Measurements from ENCODE around the gene AVL9. TPM values are rescaled to one million over a fixed set of nuclear protein-coding genes. Genes with fewer than 3 reads are reported as not detected.

AVL9 gene
- total and polyA plus RNA-seq, 2 of the 4 experiments (the other 2 are of a cell fraction): 13.1 to 21.7 TPM

DNA sequence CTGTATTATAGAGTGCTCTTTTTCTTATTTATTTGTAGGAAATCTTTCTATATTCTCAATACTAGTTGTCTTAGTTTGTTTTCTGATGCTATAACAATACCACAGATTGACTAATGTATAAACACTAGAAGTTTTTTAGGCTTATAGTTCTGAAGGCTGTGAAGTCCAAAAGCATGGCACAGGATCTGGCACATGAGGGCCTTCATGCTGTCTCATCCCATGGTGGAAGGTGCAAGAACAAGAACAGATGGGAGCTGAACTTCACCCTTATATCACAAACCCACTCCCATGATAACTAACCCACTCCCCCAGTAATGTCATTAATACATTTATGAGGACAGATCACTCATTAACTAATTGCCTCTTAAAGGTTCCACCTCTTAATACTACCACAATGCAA lies 109.7 kb downstream of the AVL9 start:
- H4K91ac ChIP-seq (ENCODE audit: insufficient read depth, low read depth, low read length): no peak overlapping the region
- H2AFZ ChIP-seq (replicated peaks; ENCODE audit: low read length, poor library complexity): no peak overlapping the region
- DNase-seq (no peak), ATAC-seq (ENCODE audit: low read depth) (no peak)
- no peak for TF ChIP-seq NFE2L2 (IDR thresholded peaks at IDR 0.05; ENCODE audit: low read depth, low read length)
- TF ChIP-seq CHD1 (IDR thresholded peaks at IDR 0.05; ENCODE audit: low read depth, low read length): no peak
- no peak for TF ChIP-seq MAFK (IDR thresholded peaks at IDR 0.05; ENCODE audit: low read depth, low read length)
- TF ChIP-seq MAZ (IDR thresholded peaks at IDR 0.05; ENCODE audit: borderline replicate concordance, low read depth, low read length): no peak
- TF ChIP-seq MXI1 (IDR thresholded peaks at IDR 0.05; ENCODE audit: borderline replicate concordance, low read depth, low read length): no peak
- TF ChIP-seq USF2 (IDR thresholded peaks at IDR 0.05; ENCODE audit: low read depth, low read length): no peak
- TF ChIP-seq CEBPB (IDR thresholded peaks at IDR 0.05; ENCODE audit: low read depth, low read length): no peak
- TF ChIP-seq SMC3 (IDR thresholded peaks at IDR 0.05; ENCODE audit: low read depth, low read length): no peak
- no peak overlapping the region for H2AK5ac ChIP-seq (ENCODE audit: low read depth, low read length)
- H3K4me1 ChIP-seq (ENCODE audit: control insufficient read depth, insufficient read depth, low read length): no peaks in the 10 kb centered on the region
- no peak overlapping the region for H2AK9ac ChIP-seq (replicated peaks; ENCODE audit: low read depth, low read length, poor library complexity)
- no peak overlapping the region for H4K5ac ChIP-seq (ENCODE audit: low read depth, low read length)
- no peak overlapping the region for H3K27ac ChIP-seq (ENCODE audit: insufficient read depth, low read length)
- no peaks in the 10 kb centered on the region for H4K20me1 ChIP-seq (ENCODE audit: insufficient read depth, low read length)
- no peak overlapping the region for H2BK20ac ChIP-seq (ENCODE audit: low read depth, low read length)
- intact Hi-C loops (cut with micrococcal nuclease) (no loop called here), in situ Hi-C loops (cut with MboI; ENCODE audit: low sequenced_read_pairs) (no loop called here), dilution Hi-C loops (cut with HindIII; ENCODE audit: low sequenced_read_pairs, unreplicated experiment) (no loop called here)
- peaks cover 4% of the 10 kb centered on the region for H3K9me3 ChIP-seq (ENCODE audit: control insufficient read depth, insufficient read depth, low read length)
- H2BK15ac ChIP-seq (ENCODE audit: low read depth, low read length): no peak overlapping the region
- H3K18ac ChIP-seq (ENCODE audit: low read depth, low read length): no peak overlapping the region
- ChIA-PET CTCF (no interaction called here), POLR2A (ENCODE audit: unreplicated experiment) (no interaction called here)
- H3K9me1 ChIP-seq (ENCODE audit: insufficient read depth, low read length): no peaks in the 10 kb centered on the region
- H3K9ac ChIP-seq (ENCODE audit: low read depth, low read length): no peak overlapping the region
- no peak overlapping the region for H3K56ac ChIP-seq (ENCODE audit: extremely low read depth, insufficient read depth, low read length)
- no peak overlapping the region for H4K8ac ChIP-seq (ENCODE audit: low read depth in 2 of 2, low read length in 2 of 2)
- no peak overlapping the region for H3K4me3 ChIP-seq (ENCODE audit: insufficient read depth, low read depth, low read length)
- H3K4me2 ChIP-seq (ENCODE audit: low read depth, low read length): no peak overlapping the region
- H3K79me1 ChIP-seq (ENCODE audit: low read depth in 1 of 2, low read length in 2 of 2): no peaks in the 10 kb centered on the region
- H3K36me3 ChIP-seq (ENCODE audit: control insufficient read depth, insufficient read depth, low read length): no peaks in the 10 kb centered on the region
- H2BK5ac ChIP-seq (ENCODE audit: low read depth, low read length, poor library complexity, severe bottlenecking): no peak overlapping the region
- no peak overlapping the region for H3K23ac ChIP-seq (ENCODE audit: low read depth, low read length)
- H3K14ac ChIP-seq (replicated peaks; ENCODE audit: low read depth, low read length): no peak overlapping the region
- no peaks in the 10 kb centered on the region for H3K27me3 ChIP-seq (ENCODE audit: control insufficient read depth, insufficient read depth, low read length)
- H3K4ac ChIP-seq (ENCODE audit: low read depth, low read length): no peak overlapping the region
- H2BK120ac ChIP-seq (ENCODE audit: low read depth, low read length): no peak overlapping the region
- no TSS peak for BruUV-seq (replicated peaks)

Measured in IMR-90 (cell line).